Thymus (tissue), 11 donors: ENCODE data around the gene TSKS. TPM values are rescaled to one million over a fixed set of nuclear protein-coding genes. Genes with fewer than 3 reads are reported as not detected.
A peak's percentile ranks its signal among the peaks of the same experiment; 100 is the strongest.

ENCODE experiments used
- DNase-seq, 9 donors: peaks; one replicate each; pipeline ENCODE4 v3.0.0-alpha.2; 2013; ENCODE audit warnings: low spot score in 9 of 9, low read depth in 6 of 9, missing footprints in 1 of 9
- H3K27ac ChIP-seq, 2 donors: one replicate each; pipeline ENCODE4 v1.5.1; 2013; ENCODE audit warnings: control low read depth in 1 of 2, low read depth in 1 of 2, low read length in 1 of 2, mild to moderate bottlenecking in 1 of 2, moderate library complexity in 1 of 2
- H3K27me3 ChIP-seq, 2 donors: one replicate each; pipeline ENCODE4 v1.5.1; 2013; ENCODE audit warnings: low read length in 1 of 2; ENCODE audit not compliant: control insufficient read depth in 2 of 2, insufficient read depth in 1 of 2
- H3K36me3 ChIP-seq, 2 donors: one replicate each; pipeline ENCODE4 v1.5.1; 2013; ENCODE audit warnings: low read length in 1 of 2, mild to moderate bottlenecking in 1 of 2, moderate library complexity in 1 of 2; ENCODE audit not compliant: control insufficient read depth in 2 of 2, insufficient read depth in 2 of 2
- H3K4me1 ChIP-seq, 2 donors: one replicate each; pipeline ENCODE4 v1.5.1; 2013; ENCODE audit warnings: low read length in 2 of 2; ENCODE audit not compliant: control insufficient read depth in 2 of 2, insufficient read depth in 2 of 2
- H3K4me3 ChIP-seq, 2 donors: one replicate each; pipeline ENCODE4 v1.5.1; 2013; ENCODE audit warnings: low read length in 2 of 2, control low read depth in 1 of 2, mild to moderate bottlenecking in 1 of 2
- H3K9me3 ChIP-seq, 2 donors: one replicate each; pipeline ENCODE4 v1.5.1; 2013; ENCODE audit warnings: low read length in 1 of 2, mild to moderate bottlenecking in 1 of 2; ENCODE audit not compliant: control insufficient read depth in 2 of 2, insufficient read depth in 1 of 2
- WGBS: extraction: QIAGEN DNeasy Blood & Tissue Kit; methylation state at CpG from one replicate; pipeline ENCODE4 v1.1.7; 2013; 5-methylcytosine and 5-hydroxymethylcytosine counted together
- polyA plus RNA-seq: library from polyadenylated mRNA; stranded (reverse); fragments of 200-250 nt; gene quantifications from one replicate; pipeline ENCODE4 v1.2.3, GENCODE V29; 2013
- total RNA-seq: library from RNA; stranded (reverse); fragments of 120-200 nt; gene quantifications from one replicate; pipeline ENCODE4 v1.2.4, GENCODE V29; 2013
- donor health status: healthy.

Gene TSKS
- total and polyA plus RNA-seq, 2 donors = 2.4 to 2.6 TPM

- H3K27ac ChIP-seq = no peak overlapping the region
- H3K27me3 ChIP-seq = no peaks in the 10 kb centered on the region
- H3K36me3 ChIP-seq = peaks cover 79 to 88% of the 10 kb centered on the region in 2 donors
- DNase-seq = no peak
- H3K4me1 ChIP-seq = no peaks in the 10 kb centered on the region
- no peak overlapping the region for H3K4me3 ChIP-seq
- 98% methylated on average over 25 of the region's 25 CpGs for WGBS
- peaks cover 0 to 2% of the 10 kb centered on the region in 2 donors for H3K9me3 ChIP-seq
Measured at GRCh38 chr19:49799798-49800376, 36.8 kb upstream of the TSKS start.

- DNase-seq = no peak
- Histone ChIP-seq H3K4me3 (no peak overlapping the region), H3K27ac (no peak overlapping the region), H3K27me3 (no peaks in the 10 kb centered on the region), H3K4me1 (no peaks in the 10 kb centered on the region), H3K36me3 (peaks cover 81 to 92% of the 10 kb centered on the region in 2 donors), H3K9me3 (peaks cover 0 to 2% of the 10 kb centered on the region in 2 donors)
- WGBS = 98% methylated on average over 28 of the region's 28 CpGs
Measured at GRCh38 chr19:49799271-49799797, 36.2 kb upstream of the TSKS start.

- Histone ChIP-seq H3K36me3 (peaks cover 80 to 93% of the 10 kb centered on the region in 2 donors), H3K4me3 (no peak overlapping the region), H3K4me1 (no peaks in the 10 kb centered on the region), H3K9me3 (peaks cover 0 to 2% of the 10 kb centered on the region in 2 donors), H3K27ac (no peak overlapping the region), H3K27me3 (no peaks in the 10 kb centered on the region)
- DNase-seq = no peak
- 96% methylated on average over 11 of the region's 11 CpGs for WGBS
Measured at GRCh38 chr19:49798574-49798973, 35.5 kb upstream of the TSKS start.

DNA sequence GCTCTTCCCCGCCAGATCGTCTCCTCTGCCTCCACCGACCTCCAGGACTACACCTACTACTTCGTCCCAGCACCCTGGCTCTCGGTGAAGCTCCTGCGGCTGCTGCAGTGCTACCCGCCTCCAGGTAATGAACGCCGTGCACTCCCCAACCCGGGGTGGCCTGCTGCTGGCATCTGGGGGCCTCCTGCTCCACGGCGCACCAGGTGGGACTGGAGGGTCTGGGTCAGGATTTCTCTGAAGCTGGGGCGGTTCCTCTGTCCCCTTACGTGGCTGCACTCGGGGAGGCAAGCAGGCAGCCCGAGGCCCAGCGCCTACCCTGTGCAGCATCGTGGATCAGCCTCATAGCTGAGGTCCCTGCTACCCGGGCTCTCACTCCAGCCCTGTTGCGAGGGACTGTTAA, 32.5 kb upstream of the TSKS start:
- peaks cover 0 to 2% of the 10 kb centered on the region in 2 donors for H3K9me3 ChIP-seq
- peaks cover 70 to 93% of the 10 kb centered on the region in 2 donors for H3K36me3 ChIP-seq
- no peaks in the 10 kb centered on the region for H3K4me1 ChIP-seq
- H3K4me3 ChIP-seq = no peak overlapping the region
- no peak for DNase-seq
- H3K27ac ChIP-seq = no peak overlapping the region
- no peaks in the 10 kb centered on the region for H3K27me3 ChIP-seq
- WGBS = 98% methylated on average over 20 of the region's 20 CpGs

GRCh38 chr19:49793561-49793840, 30.4 kb upstream of the TSKS start:
- H3K4me1 ChIP-seq = no peaks in the 10 kb centered on the region
- peaks cover 63 to 89% of the 10 kb centered on the region in 2 donors for H3K36me3 ChIP-seq
- no peaks in the 10 kb centered on the region for H3K27me3 ChIP-seq
- H3K9me3 ChIP-seq = peaks cover 0 to 2% of the 10 kb centered on the region in 2 donors
- WGBS = 98% methylated on average over 6 of the region's 6 CpGs
- no peak overlapping the region for H3K4me3 ChIP-seq
- no peak for DNase-seq
- H3K27ac ChIP-seq = no peak overlapping the region

DNA sequence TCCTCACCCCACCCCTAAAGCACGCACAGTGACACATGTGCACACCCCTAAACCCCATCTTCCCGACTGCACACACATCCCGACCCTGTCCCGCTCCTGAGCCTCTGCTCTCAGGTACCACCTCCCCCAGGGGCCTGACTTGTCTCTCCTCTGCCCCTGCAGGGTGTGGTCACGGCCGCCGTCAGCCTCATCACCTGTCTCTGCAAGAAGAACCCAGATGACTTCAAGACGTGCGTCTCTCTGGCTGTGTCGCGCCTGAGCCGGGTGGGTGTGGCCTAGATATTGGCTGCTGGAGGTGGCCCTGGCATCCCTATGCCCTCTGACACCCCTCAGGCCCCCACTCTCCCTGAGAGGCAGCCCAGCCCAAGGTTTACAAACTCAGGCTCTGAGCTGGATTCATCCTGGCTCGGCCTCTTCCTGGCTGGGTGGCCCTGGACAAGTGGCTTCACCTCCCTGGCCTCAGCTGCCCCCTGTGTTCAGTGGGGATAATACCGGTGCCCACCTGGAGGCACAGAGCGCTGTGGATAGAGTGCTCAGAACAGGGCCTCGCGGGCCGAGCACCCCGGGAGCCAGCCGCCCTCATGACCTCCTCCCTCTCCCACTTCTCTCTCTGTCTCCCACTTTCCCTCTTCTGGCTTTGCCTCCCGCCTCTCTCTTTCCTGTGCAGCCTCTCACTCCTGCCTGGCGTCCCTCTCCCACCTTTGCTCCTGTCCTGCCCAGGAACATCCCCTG, 29.9 kb upstream of the TSKS start:
- no peak overlapping the region for H3K27ac ChIP-seq
- H3K27me3 ChIP-seq = no peaks in the 10 kb centered on the region
- 98% methylated on average over 22 of the region's 22 CpGs for WGBS
- no peaks in the 10 kb centered on the region for H3K4me1 ChIP-seq
- H3K36me3 ChIP-seq = peaks cover 63 to 88% of the 10 kb centered on the region in 2 donors
- DNase-seq = no peak
- H3K9me3 ChIP-seq = peaks cover 0 to 2% of the 10 kb centered on the region in 2 donors
- H3K4me3 ChIP-seq = no peak overlapping the region

GRCh38 chr19:49791776-49792445, 28.8 kb upstream of the TSKS start:
- Histone ChIP-seq H3K4me1 (no peaks in the 10 kb centered on the region), H3K9me3 (peaks cover 0 to 2% of the 10 kb centered on the region in 2 donors), H3K4me3 (no peak overlapping the region), H3K27ac (no peak overlapping the region), H3K27me3 (no peaks in the 10 kb centered on the region), H3K36me3 (peaks cover 60 to 89% of the 10 kb centered on the region in 2 donors)
- 98% methylated on average over 26 of the region's 26 CpGs for WGBS
- DNase-seq = no peak

DNA sequence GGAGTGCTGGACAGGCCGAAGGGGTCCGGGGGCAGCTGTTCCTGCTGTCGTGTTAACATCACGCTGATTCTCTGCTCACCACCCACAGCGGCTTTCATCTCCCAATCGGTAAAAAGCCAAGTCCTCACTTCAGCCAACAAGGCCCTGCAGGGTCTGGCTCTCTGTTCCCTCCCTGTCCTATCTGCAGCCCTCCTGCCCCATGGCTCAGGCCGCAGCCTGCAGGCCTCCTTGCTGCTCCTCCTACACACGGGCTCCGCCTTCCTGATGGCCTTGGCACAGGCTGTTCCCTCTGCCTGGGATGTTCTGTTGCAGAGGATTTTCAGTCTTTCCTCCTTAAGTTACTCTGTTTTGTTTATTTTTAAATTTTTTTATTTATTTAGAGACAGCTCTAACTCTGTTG, 27.8 kb upstream of the TSKS start:
- no peak overlapping the region for H3K27ac ChIP-seq
- no peaks in the 10 kb centered on the region for H3K27me3 ChIP-seq
- H3K4me3 ChIP-seq = no peak overlapping the region
- 92% methylated on average over 9 of the region's 9 CpGs for WGBS
- H3K9me3 ChIP-seq = no peaks in the 10 kb centered on the region
- peaks cover 52 to 83% of the 10 kb centered on the region in 2 donors for H3K36me3 ChIP-seq
- H3K4me1 ChIP-seq = no peaks in the 10 kb centered on the region
- no peak for DNase-seq

DNA sequence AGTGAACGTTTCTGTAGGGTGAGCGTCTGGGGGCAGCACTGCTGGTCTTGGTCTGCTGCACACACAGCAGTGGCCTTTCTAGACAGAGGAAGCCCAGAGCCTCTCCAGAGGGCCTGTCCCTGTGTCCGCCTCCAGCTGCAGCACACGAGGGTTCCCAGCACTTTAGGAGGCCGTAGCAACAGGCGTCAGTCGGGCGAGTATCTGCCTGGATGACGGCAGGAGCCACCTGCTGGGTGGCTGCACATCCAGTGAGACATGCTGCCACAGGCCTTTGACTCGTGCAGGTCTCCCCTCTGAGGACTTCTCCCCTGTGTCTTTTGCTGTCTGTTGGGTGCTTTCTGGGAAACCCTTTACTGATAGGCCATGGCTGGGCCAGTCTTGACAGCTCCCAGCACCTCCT, 25.8 kb upstream of the TSKS start:
- no peaks in the 10 kb centered on the region for H3K4me1 ChIP-seq
- no peaks in the 10 kb centered on the region for H3K27me3 ChIP-seq
- H3K9me3 ChIP-seq = no peaks in the 10 kb centered on the region
- no peak overlapping the region for H3K4me3 ChIP-seq
- peaks cover 45 to 78% of the 10 kb centered on the region in 2 donors for H3K36me3 ChIP-seq
- WGBS = 97% methylated on average over 10 of the region's 10 CpGs
- H3K27ac ChIP-seq = peak overlapping the region in 1 of 2 donors; percentile 26
- DNase-seq = no peak
